DND-41 (cell line): ENCODE measurements around the gene CLRN3.

Experiments used
- ATAC-seq: fragments of 200-7000 bp; cut with Tn5 transposase; 3 replicates; pipeline ENCODE4 v1.9.1; 2021; ENCODE audit warnings: low read depth; ENCODE audit not compliant: insufficient read depth
- DNase-seq: peaks from one replicate; pipeline ENCODE4 v3.0.0-alpha.2; 2020
- H2AFZ ChIP-seq: 2 replicates; pipeline ENCODE4 v1.6.0; 2012; ENCODE audit warnings: low read depth, low read length
- H3K27ac ChIP-seq: 2 replicates; pipeline ENCODE4 v1.5.1; 2012; ENCODE audit warnings: low read length, inconsistent platforms
- H3K27me3 ChIP-seq: fragments of 200-600 bp; sonication (generic); 2 replicates; pipeline ENCODE4 v1.6.0; 2012; ENCODE audit warnings: low read length, mild to moderate bottlenecking, inconsistent platforms; ENCODE audit not compliant: insufficient read depth, poor library complexity
- H3K36me3 ChIP-seq: 2 replicates; pipeline ENCODE4 v1.5.1; 2012; ENCODE audit warnings: low read length, inconsistent platforms; ENCODE audit not compliant: insufficient read depth
- H3K4me1 ChIP-seq: 2 replicates; pipeline ENCODE4 v1.5.1; 2012; ENCODE audit warnings: mild to moderate bottlenecking, low read length; ENCODE audit not compliant: insufficient read depth
- H3K4me2 ChIP-seq: 2 replicates; pipeline ENCODE4 v1.6.0; 2012; ENCODE audit warnings: mild to moderate bottlenecking, moderate library complexity, low read length, inconsistent platforms; ENCODE audit not compliant: insufficient read depth
- H3K4me3 ChIP-seq, 2 experiments: fragments of 200-600 bp in 1 of 2; shearing (Covaris generic) in 1 of 2; 2 replicates each; pipeline ENCODE4 v1.5.1; 2012 to 2016; ENCODE audit warnings: inconsistent platforms in 2 of 2, low read length in 2 of 2, mild to moderate bottlenecking in 2 of 2, low read depth in 1 of 2, moderate library complexity in 1 of 2
- H3K79me2 ChIP-seq: 2 replicates; pipeline ENCODE4 v1.6.0; 2012; ENCODE audit warnings: low read length, inconsistent platforms; ENCODE audit not compliant: insufficient read depth
- H3K9ac ChIP-seq: 2 replicates; pipeline ENCODE4 v1.6.0; 2012; ENCODE audit warnings: low read depth, mild to moderate bottlenecking, inconsistent platforms, low read length, moderate library complexity
- H3K9me3 ChIP-seq: 2 replicates; pipeline ENCODE4 v1.5.1; 2012; ENCODE audit warnings: low read length, moderate library complexity, mild to moderate bottlenecking, inconsistent platforms; ENCODE audit not compliant: insufficient read depth, severe bottlenecking
- H4K20me1 ChIP-seq: 2 replicates; pipeline ENCODE4 v1.6.0; 2012; ENCODE audit warnings: low read length; ENCODE audit not compliant: insufficient read depth
- EZH2 ChIP-seq: IDR thresholded peaks from 3 replicates; pipeline ENCODE4 v1.6.1; 2012; ENCODE audit warnings: borderline replicate concordance, low read depth, mild to moderate bottlenecking, moderate library complexity, low read length, inconsistent platforms; ENCODE audit not compliant: severe bottlenecking
- TF ChIP-seq, protein P1 (sequence below): IDR thresholded peaks from 2 replicates; pipeline ENCODE4 v1.5.1; 2012; ENCODE audit warnings: borderline replicate concordance, low read length, moderate library complexity, mild to moderate bottlenecking; ENCODE audit not compliant: poor library complexity, severe bottlenecking; ENCODE audit errors: extremely low read depth

The CLRN3 gene

DNA sequence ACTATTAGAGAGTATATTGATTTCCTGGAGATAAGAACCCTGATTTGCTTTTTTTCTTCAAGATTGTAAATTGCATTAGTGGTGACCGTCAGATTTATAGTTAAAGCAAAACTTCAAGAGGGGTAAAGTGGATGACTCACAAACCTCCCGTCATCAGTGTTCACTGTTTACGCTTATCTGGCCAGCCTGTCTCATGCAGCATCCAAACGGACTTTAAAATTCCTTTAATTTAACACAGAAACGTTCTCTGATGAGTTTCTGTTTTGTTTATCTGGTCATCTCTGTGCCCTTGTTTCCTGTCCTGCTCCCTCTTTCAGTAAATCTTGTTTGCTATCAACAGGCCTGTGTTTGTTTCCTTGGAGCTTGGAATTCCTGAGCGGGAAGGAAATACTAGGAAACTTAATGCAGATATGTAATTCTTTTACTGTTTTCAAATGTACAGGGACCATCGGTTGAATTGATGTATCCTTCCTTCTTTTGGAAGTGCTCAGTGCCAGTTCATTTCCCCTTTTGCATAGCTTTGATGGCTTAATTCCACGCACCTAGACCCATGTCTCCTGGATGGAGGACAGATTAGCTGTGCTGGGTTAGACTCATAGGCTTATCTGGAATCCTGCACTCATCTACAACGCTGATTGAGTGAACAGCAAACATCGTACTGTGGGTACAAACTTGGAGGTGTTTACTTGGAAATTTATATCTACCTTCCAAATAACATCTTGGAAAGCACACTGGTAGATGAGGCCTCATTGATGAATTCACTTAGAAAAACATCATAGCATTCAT, 35.5 kb upstream of the CLRN3 start:
- Histone ChIP-seq H3K27ac (no peak overlapping the region), H3K4me1 (no peaks in the 10 kb centered on the region), H3K4me2 (no peak overlapping the region), H3K79me2 (no peaks in the 10 kb centered on the region), H3K4me3 (no peak overlapping the region), H4K20me1 (no peaks in the 10 kb centered on the region; the same call in 1 of the 2 replicates), H3K36me3 (no peaks in the 10 kb centered on the region), H2AFZ (no peak overlapping the region), H3K9me3 (no peaks in the 10 kb centered on the region), H3K9ac (no peak overlapping the region), H3K27me3 (no peaks in the 10 kb centered on the region)
- no peak for ATAC-seq
- DNase-seq, result no peak
- no peak for TF ChIP-seq EZH2
- TF ChIP-seq, protein P1, sequence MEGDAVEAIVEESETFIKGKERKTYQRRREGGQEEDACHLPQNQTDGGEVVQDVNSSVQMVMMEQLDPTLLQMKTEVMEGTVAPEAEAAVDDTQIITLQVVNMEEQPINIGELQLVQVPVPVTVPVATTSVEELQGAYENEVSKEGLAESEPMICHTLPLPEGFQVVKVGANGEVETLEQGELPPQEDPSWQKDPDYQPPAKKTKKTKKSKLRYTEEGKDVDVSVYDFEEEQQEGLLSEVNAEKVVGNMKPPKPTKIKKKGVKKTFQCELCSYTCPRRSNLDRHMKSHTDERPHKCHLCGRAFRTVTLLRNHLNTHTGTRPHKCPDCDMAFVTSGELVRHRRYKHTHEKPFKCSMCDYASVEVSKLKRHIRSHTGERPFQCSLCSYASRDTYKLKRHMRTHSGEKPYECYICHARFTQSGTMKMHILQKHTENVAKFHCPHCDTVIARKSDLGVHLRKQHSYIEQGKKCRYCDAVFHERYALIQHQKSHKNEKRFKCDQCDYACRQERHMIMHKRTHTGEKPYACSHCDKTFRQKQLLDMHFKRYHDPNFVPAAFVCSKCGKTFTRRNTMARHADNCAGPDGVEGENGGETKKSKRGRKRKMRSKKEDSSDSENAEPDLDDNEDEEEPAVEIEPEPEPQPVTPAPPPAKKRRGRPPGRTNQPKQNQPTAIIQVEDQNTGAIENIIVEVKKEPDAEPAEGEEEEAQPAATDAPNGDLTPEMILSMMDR, result no peak

DNA sequence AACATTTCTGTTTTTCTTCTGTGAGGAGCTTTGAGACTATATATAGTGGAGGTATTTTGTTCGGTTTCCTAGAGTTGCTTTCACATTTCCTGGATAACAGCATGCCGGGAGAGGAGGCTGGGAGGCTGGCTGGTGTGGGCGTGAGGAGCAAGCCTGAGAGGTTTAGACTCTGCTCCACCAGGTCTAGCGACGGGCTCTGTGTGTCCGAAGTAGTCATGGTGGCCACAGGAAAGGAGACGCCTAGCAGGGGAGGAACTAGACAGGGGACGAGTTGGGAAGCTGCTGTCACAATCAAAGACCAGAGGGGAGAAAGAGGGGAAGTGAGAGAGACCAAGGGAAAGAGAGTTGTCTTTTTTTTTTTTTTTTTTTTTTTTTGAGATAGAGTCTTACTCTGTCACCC, 33.7 kb upstream of the CLRN3 start:
- Histone ChIP-seq H3K79me2 (no peaks in the 10 kb centered on the region), H3K36me3 (no peaks in the 10 kb centered on the region), H3K27ac (no peak overlapping the region), H3K27me3 (no peaks in the 10 kb centered on the region), H3K9ac (no peak overlapping the region), H3K9me3 (no peaks in the 10 kb centered on the region), H3K4me3 (no peak overlapping the region), H3K4me1 (no peaks in the 10 kb centered on the region), H4K20me1 (no peaks in the 10 kb centered on the region; the same call in 1 of the 2 replicates), H2AFZ (no peak overlapping the region), H3K4me2 (no peak overlapping the region)
- no peak for TF ChIP-seq EZH2
- TF ChIP-seq, protein P1, result no peak
- ATAC-seq (no peak), DNase-seq (no peak)

DNA sequence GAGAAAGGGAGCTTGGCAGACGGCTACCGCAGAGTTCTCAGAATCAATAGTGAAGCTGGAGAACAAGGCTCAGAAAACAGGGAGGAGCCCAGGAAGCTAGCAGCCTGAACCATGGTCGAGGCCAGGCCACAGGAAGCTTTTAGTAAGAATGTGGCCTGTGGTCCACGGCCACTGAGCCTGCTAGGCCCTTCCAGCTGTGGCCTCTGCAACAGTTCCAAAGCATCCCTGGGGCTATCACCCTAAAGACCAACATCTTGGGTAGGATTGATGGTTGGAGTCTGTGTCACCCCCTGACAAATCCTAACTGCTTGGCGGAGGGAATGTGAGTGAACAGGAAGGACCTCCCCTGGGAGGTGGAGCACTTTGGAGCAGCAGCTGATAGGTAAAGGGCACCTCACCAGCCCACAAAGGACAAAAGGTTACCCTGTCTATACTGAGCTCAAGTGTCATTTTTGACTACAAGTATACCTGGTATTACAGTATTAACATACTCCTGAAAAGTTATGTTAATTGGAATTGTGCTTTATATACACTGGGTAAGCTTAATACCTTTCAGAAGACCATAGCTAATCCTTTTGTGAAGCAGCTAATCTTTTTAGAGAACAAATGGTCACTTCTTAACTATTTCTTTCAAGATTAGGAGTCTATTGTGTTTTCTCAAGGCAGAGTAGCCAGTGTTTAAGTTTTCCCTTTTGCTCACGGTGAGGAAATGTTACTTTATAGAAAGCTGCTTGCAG, 32.9 kb upstream of the CLRN3 start:
- no peaks in the 10 kb centered on the region for H3K27me3 ChIP-seq
- H2AFZ ChIP-seq, result no peak overlapping the region
- H4K20me1 ChIP-seq, result no peaks in the 10 kb centered on the region; the same call in 1 of the 2 replicates
- no peaks in the 10 kb centered on the region for H3K4me1 ChIP-seq
- H3K79me2 ChIP-seq, result no peaks in the 10 kb centered on the region
- no peak overlapping the region for H3K4me2 ChIP-seq
- H3K9ac ChIP-seq, result no peak overlapping the region
- DNase-seq (no peak), ATAC-seq (no peak)
- no peak overlapping the region for H3K4me3 ChIP-seq
- H3K9me3 ChIP-seq, result no peaks in the 10 kb centered on the region
- no peaks in the 10 kb centered on the region for H3K36me3 ChIP-seq
- no peak overlapping the region for H3K27ac ChIP-seq
- no peak for TF ChIP-seq EZH2
- TF ChIP-seq, protein P1, result no peak
